MM.1S (cell line): ENCODE data around the gene PCNX3.

Experiments used
- EZH2 ChIP-seq: fragments of 300-600 bp; sonication (generic); optimal IDR thresholded peaks from 2 replicates; pipeline ENCODE3; 2017; ENCODE audit warnings: low read depth, mild to moderate bottlenecking, antibody characterized with exemption, low read length, mixed read lengths
- TF ChIP-seq, protein P1 (sequence below): fragments of 300-600 bp; sonication (generic); IDR thresholded peaks from 2 replicates; pipeline ENCODE4 v1.5.1; 2016; ENCODE audit warnings: antibody characterized with exemption, low read length, mixed read lengths

GRCh38 chr11:65583589-65583988, 32.0 kb upstream of the PCNX3 start:
- TF ChIP-seq, protein P1, sequence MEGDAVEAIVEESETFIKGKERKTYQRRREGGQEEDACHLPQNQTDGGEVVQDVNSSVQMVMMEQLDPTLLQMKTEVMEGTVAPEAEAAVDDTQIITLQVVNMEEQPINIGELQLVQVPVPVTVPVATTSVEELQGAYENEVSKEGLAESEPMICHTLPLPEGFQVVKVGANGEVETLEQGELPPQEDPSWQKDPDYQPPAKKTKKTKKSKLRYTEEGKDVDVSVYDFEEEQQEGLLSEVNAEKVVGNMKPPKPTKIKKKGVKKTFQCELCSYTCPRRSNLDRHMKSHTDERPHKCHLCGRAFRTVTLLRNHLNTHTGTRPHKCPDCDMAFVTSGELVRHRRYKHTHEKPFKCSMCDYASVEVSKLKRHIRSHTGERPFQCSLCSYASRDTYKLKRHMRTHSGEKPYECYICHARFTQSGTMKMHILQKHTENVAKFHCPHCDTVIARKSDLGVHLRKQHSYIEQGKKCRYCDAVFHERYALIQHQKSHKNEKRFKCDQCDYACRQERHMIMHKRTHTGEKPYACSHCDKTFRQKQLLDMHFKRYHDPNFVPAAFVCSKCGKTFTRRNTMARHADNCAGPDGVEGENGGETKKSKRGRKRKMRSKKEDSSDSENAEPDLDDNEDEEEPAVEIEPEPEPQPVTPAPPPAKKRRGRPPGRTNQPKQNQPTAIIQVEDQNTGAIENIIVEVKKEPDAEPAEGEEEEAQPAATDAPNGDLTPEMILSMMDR, result no peak
- TF ChIP-seq EZH2, result no peak
